ENCODE measurements around the gene NCAN. TPM values are rescaled to one million over a fixed set of nuclear protein-coding genes. Genes with fewer than 3 reads are reported as not detected.
A peak's percentile ranks its signal among the peaks of the same experiment; 100 is the strongest.

Gene NCAN
- total RNA-seq, 3 donors from 2014 or later (not counting 1 experiment from before 2014, with no cell fraction given) = not detected

GRCh38 chr19:19269952-19270694 lies 58.4 kb downstream of the NCAN start:
- intact Hi-C loops (cut with micrococcal nuclease) = no loop called here
- Mint-ChIP-seq H3K4me3 (no peak overlapping the region), H3K27ac (no peak overlapping the region), H3K36me3 (no peaks in the 10 kb centered on the region), H3K9me3 (no peaks in the 10 kb centered on the region), H3K4me1 (peaks cover 0 to 10% of the 10 kb centered on the region in 2 donors), H3K27me3 (ENCODE audit: low read depth in 2 of 2) (peaks cover 16 to 22% of the 10 kb centered on the region in 2 donors)
- Histone ChIP-seq H3K4me1 (ENCODE audit: control insufficient read depth, insufficient read depth, low read length) (peaks cover 3% of the 10 kb centered on the region), H3K27ac (ENCODE audit: low read length) (no peak overlapping the region), H3K4me3 (ENCODE audit: low read length) (no peak overlapping the region), H3K9me3 (ENCODE audit: control insufficient read depth, insufficient read depth, low read length) (no peaks in the 10 kb centered on the region), H3K36me3 (ENCODE audit: control insufficient read depth, insufficient read depth, low read length) (no peaks in the 10 kb centered on the region), H3K27me3 (ENCODE audit: control insufficient read depth, insufficient read depth, low read length) (peaks cover 6% of the 10 kb centered on the region)
- WGBS (ENCODE audit: insufficient coverage) = 80% methylated on average over 18 of the region's 18 CpGs
- ATAC-seq (peak in 1 of 3 donors; percentile 34), DNase-seq (no peak)
- TF ChIP-seq CTCF (IDR thresholded peaks at IDR 0.05) = no peak

GRCh38 chr19:19270749-19271571 lies 59.2 kb downstream of the NCAN start:
- TF ChIP-seq CTCF (IDR thresholded peaks at IDR 0.05) = no peak
- intact Hi-C loops (cut with micrococcal nuclease) = no loop called here
- H3K36me3 ChIP-seq (ENCODE audit: control insufficient read depth, insufficient read depth, low read length) = peaks cover 2% of the 10 kb centered on the region
- no peaks in the 10 kb centered on the region for H3K9me3 ChIP-seq (ENCODE audit: control insufficient read depth, insufficient read depth, low read length)
- peaks cover 3% of the 10 kb centered on the region for H3K4me1 ChIP-seq (ENCODE audit: control insufficient read depth, insufficient read depth, low read length)
- Mint-ChIP-seq H3K4me1 (peaks cover 0 to 10% of the 10 kb centered on the region in 2 donors), H3K4me3 (no peak overlapping the region), H3K27ac (no peak overlapping the region), H3K27me3 (ENCODE audit: low read depth in 2 of 2) (peaks cover 16% of the 10 kb centered on the region in 2 donors), H3K9me3 (no peaks in the 10 kb centered on the region), H3K36me3 (no peaks in the 10 kb centered on the region)
- no peak overlapping the region for H3K4me3 ChIP-seq (ENCODE audit: low read length)
- peaks cover 6% of the 10 kb centered on the region for H3K27me3 ChIP-seq (ENCODE audit: control insufficient read depth, insufficient read depth, low read length)
- H3K27ac ChIP-seq (ENCODE audit: low read length) = no peak overlapping the region
- ATAC-seq (no peak), DNase-seq (no peak)
- 93% methylated on average over 7 of the region's 8 CpGs for WGBS (ENCODE audit: insufficient coverage)

GRCh38 chr19:19271828-19272599 lies 60.3 kb downstream of the NCAN start:
- DNase-seq (no peak), ATAC-seq (no peak)
- no peak overlapping the region for H3K27ac ChIP-seq (ENCODE audit: low read length)
- no peak for TF ChIP-seq CTCF (IDR thresholded peaks at IDR 0.05)
- no peaks in the 10 kb centered on the region for H3K9me3 Mint-ChIP-seq
- H3K9me3 ChIP-seq (ENCODE audit: control insufficient read depth, insufficient read depth, low read length) = no peaks in the 10 kb centered on the region
- peaks cover 0 to 10% of the 10 kb centered on the region in 2 donors for H3K4me1 Mint-ChIP-seq
- intact Hi-C loops (cut with micrococcal nuclease) = no loop called here
- peaks cover 14 to 16% of the 10 kb centered on the region in 2 donors for H3K27me3 Mint-ChIP-seq (ENCODE audit: low read depth in 2 of 2)
- 92% methylated on average over 8 of the region's 8 CpGs for WGBS (ENCODE audit: insufficient coverage)
- peaks cover 6% of the 10 kb centered on the region for H3K27me3 ChIP-seq (ENCODE audit: control insufficient read depth, insufficient read depth, low read length)
- H3K4me3 ChIP-seq (ENCODE audit: low read length) = no peak overlapping the region
- peaks cover 3% of the 10 kb centered on the region for H3K4me1 ChIP-seq (ENCODE audit: control insufficient read depth, insufficient read depth, low read length)
- H3K36me3 ChIP-seq (ENCODE audit: control insufficient read depth, insufficient read depth, low read length) = peaks cover 10% of the 10 kb centered on the region
- no peaks in the 10 kb centered on the region for H3K36me3 Mint-ChIP-seq
- H3K4me3 Mint-ChIP-seq = no peak overlapping the region
- no peak overlapping the region for H3K27ac Mint-ChIP-seq

Measured in natural killer cell (primary cell).